Esophagus squamous epithelium (tissue), 5 donors: ENCODE data around the gene MAN2A1. TPM values are rescaled to one million over a fixed set of nuclear protein-coding genes. Genes with fewer than 3 reads are reported as not detected.

Source experiments
- DNase-seq: peaks from one replicate; lab custom pipeline; 2025; lab: John Stamatoyannopoulos, UW
- H3K27ac ChIP-seq, 4 donors: fragments of 200-600 bp; sonication (generic); one replicate each; pipeline ENCODE4 v1.5.1; 2016 to 2019; ENCODE audit warnings: mild to moderate bottlenecking in 1 of 4
- H3K27me3 ChIP-seq, 4 donors: fragments of 200-600 bp; sonication (generic); 1 replicate in 3 of 4; 2 replicates in 1 of 4; pipeline versions ENCODE4 v1.5.1 to v1.6.0; 2017 to 2021; ENCODE audit warnings: antibody characterized with exemption in 1 of 4
- H3K36me3 ChIP-seq, 3 donors: fragments of 200-600 bp; sonication (generic); one replicate each; pipeline ENCODE4 v1.5.1; 2016 to 2019
- H3K4me1 ChIP-seq, 3 donors: fragments of 200-600 bp; sonication (generic); one replicate each; pipeline ENCODE4 v1.5.1; 2017 to 2019
- H3K4me3 ChIP-seq, 4 donors: fragments of 200-600 bp; sonication (generic); 1 replicate in 3 of 4; 2 replicates in 1 of 4; pipeline ENCODE4 v1.5.1; 2016 to 2019; ENCODE audit warnings: mild to moderate bottlenecking in 2 of 4, moderate library complexity in 1 of 4
- H3K9me3 ChIP-seq, 3 donors: fragments of 200-600 bp; sonication (generic); one replicate each; pipeline ENCODE4 v1.5.1; 2016 to 2019
- CTCF ChIP-seq, 6 experiments: fragments of 450-650 bp in 4 of 6; fragments of 200-600 bp in 2 of 6; sonication (generic) in 2 of 6; IDR thresholded peaks; one replicate each; pipeline ENCODE4 v1.5.1; 2016 to 2019; ENCODE audit warnings: antibody characterized with exemption in 6 of 6, mild to moderate bottlenecking in 4 of 6, moderate library complexity in 4 of 6
- POLR2A ChIP-seq, 4 donors: fragments of 450-650 bp; IDR thresholded peaks; one replicate each; pipeline ENCODE4 v1.6.1; 2017; ENCODE audit warnings: antibody characterized with exemption in 4 of 4, mild to moderate bottlenecking in 4 of 4, moderate library complexity in 3 of 4
- WGBS, 2 donors: methylation state at CpG; one replicate each; pipeline ENCODE4 v1.1.5; 2018; 5-methylcytosine and 5-hydroxymethylcytosine counted together
- intact Hi-C: fragments of 100-400 bp; cut with DNase I; formaldehyde crosslinking; loops from one replicate; pipeline ENCODE4 v1.15.0; 2022
- total RNA-seq, 4 donors: library from RNA; depleted of rRNA; stranded (reverse); fragments of >200 nt; gene quantifications; one replicate each; pipeline ENCODE4 v1.1.0, GENCODE V29; 2016
- donor health status: DM: yes; HTN: yes; CAD: no.

The MAN2A1 gene
- total RNA-seq, 4 donors from 2014 or later, result 27.4 to 40.1 (median 37.4) TPM

- Histone ChIP-seq H3K36me3 (no peaks in the 10 kb centered on the region), H3K4me3 (no peak overlapping the region), H3K27me3 (peaks cover 0 to 4% (median 0%) of the 10 kb centered on the region in 4 donors), H3K9me3 (no peaks in the 10 kb centered on the region), H3K4me1 (no peaks in the 10 kb centered on the region), H3K27ac (no peak overlapping the region)
- DNase-seq, result no peak
- no peak for TF ChIP-seq POLR2A (IDR thresholded peaks at IDR 0.05)
- TF ChIP-seq CTCF (IDR thresholded peaks at IDR 0.05), result no peak
- intact Hi-C loops, result no loop called here
- 65 to 84% methylated on average over 5 of the region's 5 CpGs for WGBS, 2 donors
These were observed 12.8 kb upstream of the MAN2A1 start for GRCh38 chr5:109676920-109677319.

DNA sequence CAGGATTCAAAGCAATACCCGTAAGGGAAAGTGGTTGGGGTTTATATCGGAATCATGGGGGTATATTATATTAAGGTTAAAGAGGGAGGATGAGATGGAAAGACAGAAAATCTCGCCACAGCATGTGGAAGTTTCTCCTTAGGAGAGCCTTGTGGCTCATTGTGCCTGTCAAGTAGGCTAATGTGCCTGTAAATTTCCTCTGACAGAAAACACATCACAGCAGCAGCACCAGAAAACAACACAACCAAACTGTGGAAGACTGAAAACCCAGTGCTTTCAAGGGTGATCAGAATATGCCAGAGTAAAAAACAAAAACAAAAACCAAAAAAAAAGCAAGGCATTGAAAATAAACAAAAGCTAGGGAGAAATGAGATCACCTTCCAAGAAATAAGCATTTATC lies 11.3 kb upstream of the MAN2A1 start:
- Histone ChIP-seq H3K9me3 (no peaks in the 10 kb centered on the region), H3K27ac (no peak overlapping the region), H3K4me3 (no peak overlapping the region), H3K4me1 (no peaks in the 10 kb centered on the region), H3K27me3 (no peaks in the 10 kb centered on the region), H3K36me3 (no peaks in the 10 kb centered on the region)
- intact Hi-C loops, result no loop called here
- DNase-seq, result no peak
- TF ChIP-seq POLR2A (IDR thresholded peaks at IDR 0.05), result no peak
- no peak for TF ChIP-seq CTCF (IDR thresholded peaks at IDR 0.05)
- 78 to 90% methylated on average over 3 of the region's 3 CpGs for WGBS, 2 donors

DNA sequence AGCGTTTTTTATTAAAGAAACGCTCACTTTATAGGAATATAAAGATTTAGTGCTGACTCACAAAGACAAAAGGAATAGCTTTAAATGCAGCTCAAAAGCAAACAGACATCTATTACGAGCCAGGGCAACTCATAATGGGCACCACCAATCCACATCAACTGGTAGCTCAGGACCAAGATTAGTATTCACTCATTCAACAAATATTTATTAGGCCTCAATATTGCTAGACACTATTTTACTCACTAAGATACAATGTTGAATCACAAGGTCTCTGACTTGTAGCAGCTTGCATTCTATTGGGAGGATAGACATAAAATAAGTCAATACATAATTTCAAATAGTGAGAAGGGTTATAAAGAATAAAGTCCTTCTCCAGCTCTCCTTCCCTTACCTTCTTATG lies 8.0 kb upstream of the MAN2A1 start:
- Histone ChIP-seq H3K27me3 (no peaks in the 10 kb centered on the region), H3K9me3 (no peaks in the 10 kb centered on the region), H3K4me1 (no peaks in the 10 kb centered on the region), H3K36me3 (no peaks in the 10 kb centered on the region), H3K27ac (no peak overlapping the region), H3K4me3 (no peak overlapping the region)
- TF ChIP-seq POLR2A (IDR thresholded peaks at IDR 0.05) (no peak), CTCF (IDR thresholded peaks at IDR 0.05) (no peak)
- DNase-seq, result no peak
- intact Hi-C loops, result no loop called here
- 54 to 63% methylated on average over 3 of the region's 3 CpGs for WGBS, 2 donors

DNA sequence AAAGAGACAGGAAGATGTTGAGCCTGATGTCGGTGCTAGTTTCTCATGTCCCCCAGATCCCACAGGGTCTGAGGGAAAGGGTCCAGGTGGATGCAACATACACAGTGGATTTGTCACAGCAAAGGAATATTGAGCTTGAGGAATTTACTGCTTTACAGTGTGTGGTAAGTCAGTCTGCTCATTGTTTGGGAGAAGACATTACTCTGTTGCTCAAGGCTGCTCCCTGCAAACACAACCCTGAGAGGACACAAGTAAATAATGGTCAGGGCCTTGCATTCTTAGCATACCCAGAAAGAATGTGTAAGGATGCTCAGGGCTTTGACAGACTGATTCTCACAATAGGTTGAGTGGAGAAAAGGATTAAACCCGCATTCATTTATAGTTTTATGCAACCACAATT lies 7.3 kb upstream of the MAN2A1 start:
- Histone ChIP-seq H3K4me3 (no peak overlapping the region), H3K36me3 (no peaks in the 10 kb centered on the region), H3K4me1 (no peaks in the 10 kb centered on the region), H3K27me3 (no peaks in the 10 kb centered on the region), H3K9me3 (no peaks in the 10 kb centered on the region), H3K27ac (no peak overlapping the region)
- no peak for TF ChIP-seq POLR2A (IDR thresholded peaks at IDR 0.05)
- no peak for TF ChIP-seq CTCF (IDR thresholded peaks at IDR 0.05)
- 72 to 88% methylated on average over 2 of the region's 2 CpGs for WGBS, 2 donors
- DNase-seq, result no peak
- intact Hi-C loops, result no loop called here

DNA sequence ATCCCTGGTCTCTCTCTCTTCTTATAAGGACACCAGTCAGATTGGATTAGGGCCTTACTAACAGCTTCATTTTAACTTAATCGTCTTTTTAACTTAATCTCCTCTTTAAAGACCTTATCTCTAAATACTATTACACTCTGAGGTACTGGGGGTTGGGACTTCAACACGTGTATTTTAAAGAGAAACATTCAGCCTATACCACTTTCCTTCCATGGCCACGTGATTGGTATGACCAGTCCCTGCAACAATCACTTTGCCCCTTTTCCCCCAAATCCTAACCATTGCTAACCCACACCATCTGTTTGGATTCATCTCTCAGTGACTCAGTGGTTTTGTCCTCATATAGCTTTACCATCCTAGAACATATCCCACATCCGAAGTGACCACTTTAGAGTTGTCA lies 3.8 kb upstream of the MAN2A1 start:
- Histone ChIP-seq H3K4me3 (no peak overlapping the region), H3K9me3 (peaks cover 0 to 7% (median 0%) of the 10 kb centered on the region in 3 donors), H3K4me1 (peaks cover 0 to 8% (median 0%) of the 10 kb centered on the region in 3 donors), H3K27me3 (no peaks in the 10 kb centered on the region), H3K36me3 (no peaks in the 10 kb centered on the region), H3K27ac (no peak overlapping the region)
- intact Hi-C loops, result no loop called here
- 86% methylated on average over 4 of the region's 4 CpGs for WGBS, 2 donors
- no peak for DNase-seq
- no peak for TF ChIP-seq POLR2A (IDR thresholded peaks at IDR 0.05)
- no peak for TF ChIP-seq CTCF (IDR thresholded peaks at IDR 0.05)
